ENCODE data around the gene ASNSD1. TPM values are rescaled to one million over a fixed set of nuclear protein-coding genes. Genes with fewer than 3 reads are reported as not detected.

The ASNSD1 gene
- 53.3 and 71.1 TPM in 2 replicates for total RNA-seq

DNA sequence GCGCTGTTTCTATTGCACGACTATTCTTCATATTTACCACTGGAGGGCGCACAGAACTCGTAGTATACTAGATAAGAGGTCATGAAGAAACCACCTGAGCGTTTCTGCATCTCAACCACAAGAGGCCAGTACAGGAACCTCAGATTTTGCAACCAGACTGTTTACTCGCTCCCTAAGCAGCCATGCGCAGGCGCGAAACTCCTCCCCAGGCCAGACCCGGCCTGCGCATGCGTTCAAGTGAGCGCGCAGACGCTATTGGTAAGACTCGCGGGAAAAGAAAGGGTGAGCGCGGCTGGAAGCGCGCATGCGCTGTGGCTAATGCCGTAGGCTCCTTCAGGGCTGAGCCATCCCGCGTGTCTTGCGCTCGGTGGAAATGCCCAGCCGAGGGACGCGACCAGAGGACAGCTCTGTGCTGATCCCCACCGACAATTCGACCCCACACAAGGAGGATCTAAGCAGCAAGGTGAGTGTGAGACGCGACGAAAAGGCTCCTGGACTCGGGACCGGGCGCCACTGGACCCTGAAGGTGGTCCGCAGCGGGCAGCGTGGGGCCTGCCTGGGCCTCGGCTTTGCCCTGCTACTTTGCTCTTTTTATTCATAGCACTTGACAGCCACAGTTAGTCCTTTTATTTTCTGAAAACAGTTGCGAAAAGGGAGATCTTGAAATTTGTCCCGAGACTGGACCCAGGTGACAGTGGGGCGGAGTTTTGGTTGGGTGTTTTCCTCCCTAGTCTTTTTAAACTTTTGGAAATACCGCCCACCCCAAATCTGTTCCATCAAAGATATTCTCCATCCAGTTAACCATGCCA is at the start of gene ASNSD1:
ASNSD1 (plus strand) TSS at position 312 of the 809 bp plus-strand sequence. CDS start 4,674 bp downstream, outside the sequence.

DNA sequence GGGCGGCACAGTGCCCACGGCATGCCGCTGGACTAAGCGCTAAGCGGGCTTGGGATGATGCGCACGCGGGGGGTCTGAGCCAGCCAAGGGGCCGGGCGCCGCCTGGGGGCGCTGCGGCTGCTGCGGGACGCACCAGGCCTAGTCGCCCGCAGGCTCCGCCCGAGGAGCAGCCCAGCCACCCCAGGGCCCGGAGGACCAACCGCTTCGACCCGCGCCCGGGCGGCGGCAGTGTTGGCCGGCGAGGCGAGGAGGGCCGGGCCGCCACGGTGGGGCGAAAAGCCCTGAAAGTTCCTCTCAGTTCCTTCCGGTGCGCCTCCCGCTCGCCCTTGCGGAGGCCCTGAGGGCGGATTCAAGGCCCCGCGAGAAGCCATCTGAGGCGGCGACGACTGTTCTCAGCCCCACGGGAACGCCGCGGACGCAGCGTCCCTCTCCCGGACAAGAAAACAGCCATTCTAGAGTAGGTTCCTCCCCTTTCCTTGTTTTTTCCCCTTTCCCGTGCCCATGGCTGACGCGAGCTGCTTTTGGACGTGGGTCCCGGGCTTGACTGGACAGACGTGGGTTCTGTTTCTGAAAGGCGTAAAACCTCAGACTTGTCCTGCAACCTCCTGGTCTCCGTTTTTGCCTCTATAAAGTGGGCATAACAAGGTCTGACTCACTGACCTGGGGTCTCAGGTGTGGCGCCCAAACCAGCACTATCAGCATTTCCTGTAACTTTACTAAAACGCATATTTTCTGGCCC is 13.3 kb downstream of the ASNSD1 start, which contains the start of gene ANKAR:
ANKAR (plus strand) TSS at position 297 of the 739 bp plus-strand sequence. CDS start 1,821 bp downstream, outside the sequence.

Other genes with a start within 250 kb of the ASNSD1 start
- gene WDR75, start 220.0 kb upstream of the ASNSD1 start, total RNA-seq = 42.1 and 44.8 TPM in 2 replicates
- gene SLC40A1, start 80.7 kb upstream of the ASNSD1 start, total RNA-seq = 28.0 and 103 TPM in 2 replicates
- 6.5 and 6.8 TPM in 2 replicates for gene ANKAR, start 13.2 kb downstream of the ASNSD1 start, total RNA-seq
- 4.8 and 5.0 TPM in 2 replicates for gene OSGEPL1, start 101.3 kb downstream of the ASNSD1 start, total RNA-seq
- 44.7 and 47.9 TPM in 2 replicates for gene ORMDL1, start 122.9 kb downstream of the ASNSD1 start, total RNA-seq
- 17.5 and 24.3 TPM in 2 replicates for gene PMS1, start 123.0 kb downstream of the ASNSD1 start, total RNA-seq